ENCODE data around the gene SBK3. TPM values are rescaled to one million over a fixed set of nuclear protein-coding genes. Genes with fewer than 3 reads are reported as not detected.
"Not testable (repeated sequence)": the region's sequence is repeated elsewhere in the genome, so short reads cannot be mapped to it uniquely, and the experiment has no call there.

SBK3 gene, protein sequence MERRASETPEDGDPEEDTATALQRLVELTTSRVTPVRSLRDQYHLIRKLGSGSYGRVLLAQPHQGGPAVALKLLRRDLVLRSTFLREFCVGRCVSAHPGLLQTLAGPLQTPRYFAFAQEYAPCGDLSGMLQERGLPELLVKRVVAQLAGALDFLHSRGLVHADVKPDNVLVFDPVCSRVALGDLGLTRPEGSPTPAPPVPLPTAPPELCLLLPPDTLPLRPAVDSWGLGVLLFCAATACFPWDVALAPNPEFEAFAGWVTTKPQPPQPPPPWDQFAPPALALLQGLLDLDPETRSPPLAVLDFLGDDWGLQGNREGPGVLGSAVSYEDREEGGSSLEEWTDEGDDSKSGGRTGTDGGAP
- 0.17 and 0.26 TPM in 2 replicates for total RNA-seq (2014; rRNA removed)
- 0.24 TPM for polyA plus RNA-seq (2012)

DNA sequence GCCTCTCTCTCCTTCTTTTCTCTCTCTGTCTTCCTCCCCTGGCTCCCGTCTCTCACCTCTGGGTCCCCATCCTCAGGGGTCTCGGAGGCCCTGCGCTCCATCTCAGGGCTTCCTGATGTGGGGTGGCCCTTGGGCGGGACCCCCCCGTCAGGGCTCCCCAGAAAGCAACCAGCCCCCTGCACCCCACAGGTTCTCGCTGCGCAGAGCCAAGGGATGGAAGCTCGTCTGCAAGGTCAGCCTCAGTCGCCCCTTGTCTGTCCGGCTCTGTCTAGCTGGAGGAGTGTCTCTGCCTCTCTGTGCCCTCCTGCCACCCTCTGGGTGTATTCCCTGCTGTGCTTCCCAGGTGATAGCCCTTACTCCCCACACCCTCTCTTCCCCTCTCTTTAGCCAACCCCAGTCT, at the start of gene SBK3:
Gene SBK3, minus strand, starts transcription at position 101 of the 400 bp plus-strand sequence. Its CDS starts 0 bp downstream, at position 101.
- DNase-seq (ENCODE audit: low read depth) = no peak

DNA sequence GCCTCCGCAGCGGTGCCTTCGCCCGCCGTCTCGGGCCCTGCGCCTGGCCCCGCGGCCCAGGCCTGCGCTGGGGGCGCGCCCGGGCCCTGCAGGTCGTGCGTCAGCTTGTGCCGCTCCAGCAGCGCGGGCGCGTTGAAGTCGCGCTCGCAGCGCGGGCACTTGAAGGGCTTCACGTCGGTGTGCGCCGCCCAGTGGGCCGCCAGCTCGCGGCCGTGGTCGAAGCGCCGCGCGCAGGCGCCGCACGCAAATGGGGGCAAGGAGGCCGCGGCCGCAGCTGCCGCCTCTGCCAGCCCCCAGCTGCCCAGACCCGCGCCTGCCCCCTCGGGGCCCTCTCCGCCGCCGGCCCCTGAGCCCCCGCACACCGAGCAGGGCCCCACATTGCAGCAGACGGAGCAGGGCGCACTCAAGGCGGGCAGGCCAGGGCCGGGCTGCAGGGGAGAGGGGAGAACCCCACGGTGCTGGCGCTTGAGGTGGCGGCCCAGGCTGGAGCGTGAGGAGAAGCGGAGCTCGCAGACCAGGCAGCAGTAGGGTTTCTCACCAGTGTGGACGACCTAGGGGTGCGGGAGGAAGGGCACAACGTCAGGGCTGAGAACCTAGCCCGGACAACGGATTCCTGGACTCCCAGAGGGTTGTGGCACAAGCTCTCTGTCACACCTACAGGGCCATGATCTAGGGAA, 47.9 kb upstream of the SBK3 start:
- DNase-seq (ENCODE audit: low read depth) = no peak

DNA sequence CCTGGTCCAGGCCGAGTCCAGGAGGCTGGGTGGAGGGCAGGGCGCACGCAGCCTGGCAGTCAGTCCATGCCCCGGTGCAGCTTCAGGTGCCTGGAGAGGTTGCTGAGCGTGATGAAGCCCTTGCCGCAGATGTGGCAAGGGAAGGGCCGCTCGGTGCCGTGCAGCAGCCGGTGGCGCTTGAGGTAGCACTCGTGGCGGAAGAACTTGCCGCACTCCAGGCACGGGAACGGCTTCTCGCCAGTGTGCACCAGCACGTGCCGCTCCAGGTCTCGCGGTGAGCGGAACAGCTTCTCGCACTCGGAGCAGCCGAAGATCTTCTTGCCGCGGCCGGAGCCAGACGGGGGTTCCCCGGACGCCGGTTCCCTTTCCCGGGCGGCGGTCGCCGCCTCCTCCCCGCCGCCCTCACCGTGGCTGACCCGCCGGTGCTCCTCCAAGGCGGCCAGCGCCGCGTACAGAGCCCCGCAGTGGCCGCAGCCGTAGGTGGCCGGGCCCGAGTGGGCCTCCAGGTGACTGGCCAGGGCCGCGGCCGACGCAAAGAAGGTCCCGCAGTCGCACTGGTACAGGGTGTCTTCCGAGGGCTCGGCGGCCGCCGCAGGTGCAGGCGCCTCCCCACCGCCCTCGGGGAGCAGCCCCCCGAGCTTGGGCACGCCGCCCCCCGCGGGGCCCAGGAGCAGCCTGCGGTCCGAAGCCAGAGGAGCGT, 47.2 kb upstream of the SBK3 start:
- DNase-seq (ENCODE audit: low read depth) = no peak

DNA sequence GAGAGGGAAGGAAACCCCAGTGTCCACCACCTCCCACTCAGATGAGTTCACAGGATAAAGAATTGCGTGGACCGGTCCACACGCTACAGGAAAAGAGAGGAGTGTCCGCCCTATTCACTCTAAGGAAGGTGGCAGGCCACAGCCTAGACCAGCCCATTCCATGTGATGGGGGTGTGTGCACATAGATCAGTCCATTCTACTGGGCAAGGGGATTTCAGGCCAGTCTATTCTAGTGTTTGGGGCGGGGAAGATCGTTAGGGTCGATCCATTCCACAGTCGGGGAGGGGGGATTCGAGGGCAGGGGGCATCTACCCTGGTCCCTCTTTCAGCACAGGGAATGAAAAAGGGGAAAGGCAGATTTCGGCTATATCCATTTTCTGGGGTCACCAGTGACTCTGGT, 46.2 kb upstream of the SBK3 start:
- DNase-seq (ENCODE audit: low read depth) = no peak

DNA sequence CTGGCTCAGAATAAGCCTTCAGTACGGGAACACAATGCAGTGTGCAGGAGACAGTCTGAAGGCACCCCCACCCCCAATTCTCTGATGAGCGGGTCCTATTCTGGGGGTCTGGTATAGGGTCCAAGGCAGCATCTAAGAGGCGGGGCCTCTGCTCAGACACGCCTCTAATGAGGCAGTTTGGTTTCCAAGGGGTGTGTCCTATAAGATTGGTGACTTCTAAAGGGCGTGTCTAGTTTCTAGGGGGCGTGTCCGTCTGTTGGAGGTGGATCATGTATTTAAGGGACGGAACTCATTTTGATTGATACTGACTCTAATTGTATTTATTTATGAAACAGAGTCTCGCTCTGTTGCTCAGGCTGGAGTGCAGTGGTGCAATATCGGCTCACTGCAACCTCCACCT, 45.3 kb upstream of the SBK3 start:
- no peak for DNase-seq (ENCODE audit: low read depth)

DNA sequence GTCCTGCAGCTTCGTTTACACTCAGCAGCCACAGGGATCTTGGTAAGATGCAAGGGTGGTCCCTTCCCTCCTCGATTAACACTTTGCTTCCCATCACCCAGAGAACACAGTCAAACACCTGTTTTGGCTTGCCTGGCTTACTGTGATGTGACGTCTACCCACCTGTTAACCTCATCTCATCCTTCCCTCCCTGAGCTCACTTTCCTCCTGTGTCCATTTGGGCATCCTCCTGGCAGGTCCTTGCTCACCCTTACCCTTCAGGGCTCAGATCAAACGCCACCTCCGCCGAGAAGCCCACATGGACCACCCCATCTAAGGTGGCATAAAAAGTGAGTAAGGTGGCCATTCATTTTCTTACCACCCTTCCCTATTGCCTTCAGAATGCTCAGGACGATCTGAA, 44.8 kb upstream of the SBK3 start:
- DNase-seq (ENCODE audit: low read depth) = no peak

DNA sequence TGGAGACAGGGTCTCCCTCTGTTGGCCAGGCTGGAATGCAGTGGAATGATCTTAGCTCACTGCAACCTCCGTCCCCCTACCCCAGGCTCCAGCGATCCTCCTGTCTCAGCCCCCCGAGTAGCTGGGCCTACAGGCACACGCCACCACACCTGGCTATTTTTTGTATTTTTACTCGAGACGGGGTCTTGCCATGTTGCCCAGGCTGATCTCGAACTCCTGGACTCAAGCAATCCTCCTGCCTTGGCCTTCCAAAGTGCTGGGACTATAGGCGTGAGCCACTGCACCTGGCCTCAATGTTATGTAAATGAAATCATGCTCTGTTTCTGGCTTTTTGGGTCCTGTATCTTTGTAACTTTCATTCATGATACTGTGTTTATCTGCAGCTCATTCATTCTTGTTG, 43.4 kb upstream of the SBK3 start:
- no peak for DNase-seq (ENCODE audit: low read depth)

DNA sequence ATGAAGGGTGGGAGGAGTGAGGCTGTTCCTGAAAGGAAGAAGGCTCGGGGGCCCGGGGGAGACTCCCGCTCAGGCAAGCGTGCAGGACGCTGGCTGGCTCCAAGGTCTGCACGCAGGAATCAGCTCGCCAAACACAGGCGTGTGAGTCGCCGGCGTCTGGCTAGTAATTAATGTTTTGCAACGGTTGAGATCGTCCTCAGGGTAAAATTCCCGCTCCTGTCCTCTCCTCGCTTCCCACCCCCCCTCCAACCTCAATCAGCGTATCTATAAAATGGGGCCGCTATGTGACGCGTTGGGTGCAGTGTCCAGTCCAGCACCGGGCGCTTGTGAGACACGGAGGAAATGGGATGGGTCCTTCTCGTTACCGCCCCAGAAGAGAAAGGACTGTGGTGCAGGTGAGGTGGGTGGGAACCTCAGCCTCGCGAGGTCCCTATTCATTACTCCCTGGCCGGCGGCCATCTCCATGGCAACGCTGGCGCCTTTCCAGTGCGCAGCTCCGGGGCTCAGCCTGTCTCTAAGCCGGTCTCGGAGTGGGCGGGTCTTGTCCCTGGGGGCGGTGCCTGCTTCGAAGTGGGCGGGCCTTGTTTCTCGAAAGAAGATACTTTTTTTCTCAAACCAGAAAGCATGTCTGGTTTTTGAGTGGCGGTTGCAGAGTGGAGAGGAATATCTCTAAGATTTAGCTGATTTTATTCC, 41.8 kb upstream of the SBK3 start:
- peak; percentile 80 for DNase-seq (ENCODE audit: low read depth)

DNA sequence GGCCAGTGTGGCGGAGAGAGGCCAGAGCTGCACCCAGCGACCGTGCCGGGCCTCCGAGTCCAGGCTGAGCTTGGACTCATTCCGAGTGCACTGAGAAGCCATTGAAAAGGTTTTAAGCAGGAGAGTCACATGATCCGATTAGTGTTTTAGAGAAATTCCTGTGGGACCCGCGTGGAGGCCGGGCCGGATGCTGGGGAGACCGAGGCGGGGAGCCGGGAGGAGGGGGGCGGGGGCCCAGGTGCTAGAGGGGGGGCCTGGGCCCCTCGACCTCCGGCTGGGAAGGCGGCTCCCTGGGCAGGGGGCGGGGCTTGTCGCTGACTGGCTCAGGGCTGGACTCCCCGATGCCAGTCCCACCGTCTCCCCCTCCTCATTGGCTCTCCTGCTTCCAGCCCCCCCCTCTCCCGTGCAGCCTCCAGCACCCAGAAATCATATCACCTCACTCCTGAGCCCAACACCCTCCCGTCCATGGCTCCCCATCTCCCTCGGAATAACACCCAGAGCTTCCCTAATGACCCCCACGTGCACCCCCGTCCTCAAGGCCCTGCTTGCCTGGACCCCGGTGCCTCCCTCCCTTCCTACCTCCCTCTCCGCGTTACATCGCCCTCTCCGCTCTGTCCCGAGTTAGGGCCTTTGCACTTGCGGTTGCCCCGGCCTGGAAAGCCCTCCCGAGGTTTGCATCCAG, 40.5 kb upstream of the SBK3 start:
- DNase-seq (ENCODE audit: low read depth) = peak; percentile 39

DNA sequence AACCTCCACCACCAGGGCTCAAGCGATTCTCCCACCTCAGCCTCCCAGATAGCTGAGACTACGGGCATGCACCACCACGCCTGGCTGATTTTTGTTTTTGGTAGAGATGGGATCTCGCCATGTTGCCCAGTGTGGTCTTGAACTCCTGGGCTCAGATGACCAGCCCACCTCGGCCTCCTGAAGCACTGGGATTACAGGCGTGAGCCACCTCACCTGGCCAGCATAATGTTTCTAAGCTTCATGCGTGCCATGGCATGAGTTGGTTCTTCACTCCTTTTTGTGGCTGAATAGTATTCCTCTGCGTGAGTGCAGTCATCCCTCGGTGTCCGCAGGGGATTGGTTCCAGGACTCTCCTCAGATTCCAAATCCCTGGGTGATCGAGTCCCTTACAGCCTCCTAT, 39.5 kb upstream of the SBK3 start:
- DNase-seq (ENCODE audit: low read depth) = no peak

DNA sequence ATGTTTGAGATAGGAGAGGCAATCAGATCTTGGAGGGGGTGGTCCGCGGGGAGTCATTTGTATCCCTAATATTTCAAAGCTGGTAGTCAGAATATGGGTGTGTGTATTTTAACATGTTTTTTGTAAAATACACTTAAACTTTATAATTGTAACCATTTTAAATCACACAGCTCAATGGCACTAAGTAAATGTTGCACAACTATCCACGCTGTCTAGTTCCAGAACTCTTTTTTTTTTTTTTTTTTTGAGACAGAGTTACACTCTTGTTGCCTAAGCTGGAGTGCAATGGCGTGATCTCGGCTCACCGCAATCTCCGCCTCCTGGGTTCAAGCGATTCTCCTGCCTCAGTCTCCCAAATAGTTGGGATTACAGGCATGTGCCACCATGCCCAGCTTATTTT, 38.6 kb upstream of the SBK3 start:
- DNase-seq (ENCODE audit: low read depth) = not testable (repeated sequence)

DNA sequence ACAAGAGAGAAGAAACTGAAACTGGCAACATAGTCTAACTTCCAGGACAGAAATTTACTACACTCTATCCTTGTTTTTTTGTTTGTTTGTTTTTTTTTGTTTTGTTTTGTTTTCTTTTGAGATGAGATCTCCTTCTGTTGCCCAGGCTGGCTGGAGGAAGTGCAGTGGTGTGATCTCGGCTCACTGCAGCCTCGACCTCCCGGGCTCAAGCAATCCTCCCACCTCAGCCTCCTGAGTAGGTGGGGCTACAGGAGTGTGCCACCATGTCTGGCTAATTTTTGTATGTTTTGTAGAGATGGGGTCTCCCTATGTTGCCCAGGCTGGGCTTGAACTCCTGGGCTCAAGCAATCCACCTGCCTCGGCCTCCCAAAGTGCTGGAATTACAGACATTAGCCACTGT, 36.9 kb upstream of the SBK3 start:
- not testable (repeated sequence) for DNase-seq (ENCODE audit: low read depth)

DNA sequence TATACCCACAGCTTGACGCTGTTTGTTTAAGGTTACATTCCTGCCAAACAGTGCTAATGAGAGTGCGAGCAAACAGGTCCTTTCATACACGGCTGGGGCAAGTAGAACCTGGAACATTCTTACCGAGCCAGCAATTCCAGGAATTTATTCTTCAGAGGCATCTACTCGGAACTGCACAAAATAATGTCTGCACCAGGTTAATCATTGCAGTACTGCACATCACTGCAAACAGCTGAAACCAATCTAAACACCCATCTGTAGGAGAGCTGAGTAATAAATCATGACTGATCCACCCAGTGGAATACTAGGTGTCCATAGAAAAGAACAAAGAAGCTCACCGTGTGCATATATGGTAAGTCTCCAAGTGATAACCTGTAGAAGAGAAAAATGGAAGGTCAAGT, 36.5 kb upstream of the SBK3 start:
- DNase-seq (ENCODE audit: low read depth) = no peak

DNA sequence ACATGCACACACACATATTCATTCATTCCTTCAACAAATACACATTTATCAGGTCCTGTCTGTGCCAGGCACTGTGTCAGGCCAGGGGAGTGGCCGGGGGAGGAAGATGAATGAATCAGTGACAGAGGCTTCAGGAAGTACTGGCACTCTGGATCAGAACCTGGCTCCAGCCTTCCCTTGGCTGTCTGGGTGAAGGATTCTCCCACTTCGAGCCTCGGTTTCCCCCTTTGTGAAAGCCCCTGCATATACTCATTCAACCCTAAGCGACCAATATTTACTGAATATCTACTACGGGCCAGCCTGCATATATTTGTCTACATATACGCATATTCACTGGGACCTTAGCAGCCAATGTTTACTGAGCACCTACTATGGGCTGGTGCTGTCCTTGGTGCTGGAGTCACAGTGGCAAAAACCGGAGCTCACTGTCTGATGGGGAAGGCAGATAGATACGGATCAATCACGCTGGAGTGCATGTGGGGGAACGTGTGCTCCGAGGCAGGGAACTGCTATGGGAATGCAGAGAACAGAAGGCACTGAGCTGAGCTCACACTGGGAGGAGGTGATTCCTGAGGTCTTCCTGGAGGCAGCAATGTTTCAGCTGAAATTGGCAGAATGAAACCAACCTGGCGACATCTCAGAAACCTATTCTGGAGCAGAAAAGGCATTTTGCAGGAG, 35.9 kb upstream of the SBK3 start:
- DNase-seq (ENCODE audit: low read depth) = no peak

DNA sequence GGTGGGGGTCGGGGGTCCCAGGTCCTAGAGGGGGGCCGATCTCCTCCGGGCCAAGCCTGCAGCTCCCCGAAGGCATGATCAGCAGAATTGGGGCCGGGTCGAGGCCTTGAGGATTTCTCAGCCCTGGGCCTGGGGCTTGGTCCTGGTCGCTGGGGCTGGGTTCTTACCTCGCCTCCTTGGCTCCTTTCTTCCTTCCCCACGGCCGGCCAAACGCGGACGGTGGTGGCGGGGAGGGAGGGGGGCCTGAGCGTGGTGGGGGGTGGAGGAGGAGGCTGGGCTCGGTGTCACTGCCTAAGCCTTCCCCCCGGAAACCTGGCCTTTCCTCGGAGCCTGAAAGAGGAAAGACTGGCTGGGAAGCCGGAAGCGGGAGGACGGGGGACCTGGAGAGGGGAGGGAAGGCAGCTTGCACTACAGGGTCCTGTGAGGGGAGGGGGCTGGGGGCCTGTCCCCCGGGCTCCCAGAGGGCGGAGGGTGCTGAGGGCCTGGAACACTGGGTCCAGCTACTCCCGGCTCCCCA, 35.3 kb upstream of the SBK3 start, which contains the start of gene ZNF579:
Gene ZNF579, minus strand, starts transcription at position 221 of the 517 bp plus-strand sequence. CDS start 1,209 bp downstream, outside the sequence.
- peak; percentile 85 for DNase-seq (ENCODE audit: low read depth)

DNA sequence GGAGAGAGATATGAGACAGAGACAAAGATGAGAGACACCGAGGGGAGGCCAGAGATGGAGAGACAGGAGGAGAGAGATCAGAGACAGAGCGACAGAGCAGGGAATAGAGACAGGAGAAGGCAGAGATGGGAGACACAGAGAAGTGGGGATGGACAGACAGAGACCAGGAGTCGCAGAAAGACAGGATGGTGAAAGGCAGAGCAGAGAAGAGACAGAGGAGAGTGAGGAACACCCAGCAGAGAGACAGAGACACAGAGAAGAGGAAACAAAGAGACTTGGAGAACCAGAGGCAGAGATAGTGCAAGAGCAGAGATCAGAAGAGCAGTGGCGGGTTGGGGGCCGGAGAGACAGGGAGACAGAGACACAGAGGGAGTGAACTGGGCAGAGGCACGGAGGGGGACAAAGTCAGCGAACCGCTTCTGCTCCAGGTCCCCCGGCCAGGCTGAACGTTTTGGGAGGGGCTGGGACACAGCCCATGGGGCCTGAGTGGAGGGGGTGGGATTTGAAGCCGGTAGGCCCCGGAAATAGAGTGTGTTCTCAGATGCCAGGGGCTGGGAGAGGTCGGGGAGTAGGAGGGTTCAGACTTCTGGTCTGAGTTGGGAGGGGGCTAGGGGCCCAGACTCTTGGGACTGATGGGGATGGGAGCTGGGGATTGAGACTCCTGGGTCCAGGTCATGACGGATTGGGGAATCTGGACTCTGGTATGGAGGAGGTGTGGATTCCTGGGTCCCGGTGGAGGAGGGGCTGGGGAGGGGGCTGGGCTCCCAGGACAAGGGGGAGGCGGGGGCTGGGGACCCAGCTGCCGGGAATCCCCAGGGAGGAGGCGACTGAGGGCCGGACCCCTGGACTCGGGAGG, 34.7 kb upstream of the SBK3 start:
- DNase-seq (ENCODE audit: low read depth) = no peak

DNA sequence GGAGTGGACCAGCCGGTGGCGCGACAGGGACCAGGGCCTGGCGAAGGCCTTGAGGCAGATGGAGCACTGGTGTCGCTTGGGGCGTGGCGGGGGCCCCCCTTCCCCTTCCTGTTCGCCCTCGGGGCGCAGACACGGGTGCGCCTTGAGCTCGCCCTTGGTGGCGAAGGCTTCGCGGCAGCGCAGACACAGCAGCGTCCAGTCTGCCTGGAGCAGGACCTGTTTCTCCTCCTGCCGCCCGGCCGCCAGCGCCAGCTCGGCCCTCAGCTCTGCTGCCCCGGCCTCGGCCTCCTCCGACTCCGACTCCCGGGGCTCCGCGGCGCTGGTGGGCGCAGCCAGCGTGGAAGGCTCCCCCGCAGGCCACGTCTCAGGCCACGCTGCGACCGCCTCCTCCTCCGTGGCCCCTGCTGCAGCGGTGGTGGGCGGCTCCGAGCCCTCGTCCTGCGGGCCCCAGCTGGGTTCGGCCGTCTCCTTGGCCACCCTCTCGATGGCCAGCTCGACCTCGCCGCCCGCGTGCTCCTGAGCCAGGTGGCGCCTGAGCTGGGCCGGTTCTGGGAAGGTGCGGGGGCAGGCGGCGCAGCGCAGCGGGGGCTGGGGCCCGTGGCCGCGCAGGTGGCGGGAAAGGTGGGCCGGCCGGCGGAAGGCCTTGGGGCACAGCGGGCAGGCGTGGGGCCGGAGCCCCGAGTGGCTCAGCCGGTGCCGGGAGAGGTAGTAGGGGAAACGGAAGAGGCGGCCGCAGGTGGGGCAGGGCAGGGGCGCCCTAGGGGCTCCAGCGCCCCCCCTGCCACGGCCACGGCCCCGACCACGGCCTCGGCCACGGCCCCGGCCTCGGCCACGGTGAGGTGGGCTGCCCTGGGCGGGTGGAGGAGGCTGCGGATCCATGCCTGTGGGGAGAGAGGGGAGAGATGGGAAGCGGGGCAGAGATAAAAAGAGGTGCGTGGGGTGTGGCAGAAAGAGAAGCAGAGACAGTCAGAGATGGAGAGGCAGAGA, 33.7 kb upstream of the SBK3 start:
- no peak for DNase-seq (ENCODE audit: low read depth)

All from LHCN-M2 (cell line).